ENCODE results near the gene MVB12B.

MVB12B gene

DNA sequence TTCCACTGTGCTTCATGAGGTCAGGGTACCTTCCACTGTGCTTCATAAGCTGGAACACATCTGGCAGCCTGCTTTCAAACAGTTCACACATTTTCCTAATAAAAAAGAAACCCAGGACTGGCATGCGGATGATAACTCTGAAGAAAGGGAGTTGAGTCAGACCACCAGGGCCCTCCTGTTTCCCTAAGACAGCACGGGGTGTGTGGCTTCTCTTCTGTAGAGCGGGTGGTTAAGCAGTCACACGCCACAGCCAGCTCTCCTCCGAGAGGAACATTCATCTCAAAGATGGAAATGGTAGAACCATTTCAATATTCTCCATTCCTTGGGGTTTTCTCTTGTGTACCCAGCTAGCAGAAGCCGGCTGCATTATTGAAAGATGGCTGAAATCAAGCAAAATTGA is 159.0 kb downstream of the MVB12B start:
- DNase-seq (ENCODE audit: low spot score) = no peak
- TF ChIP-seq, protein P1, sequence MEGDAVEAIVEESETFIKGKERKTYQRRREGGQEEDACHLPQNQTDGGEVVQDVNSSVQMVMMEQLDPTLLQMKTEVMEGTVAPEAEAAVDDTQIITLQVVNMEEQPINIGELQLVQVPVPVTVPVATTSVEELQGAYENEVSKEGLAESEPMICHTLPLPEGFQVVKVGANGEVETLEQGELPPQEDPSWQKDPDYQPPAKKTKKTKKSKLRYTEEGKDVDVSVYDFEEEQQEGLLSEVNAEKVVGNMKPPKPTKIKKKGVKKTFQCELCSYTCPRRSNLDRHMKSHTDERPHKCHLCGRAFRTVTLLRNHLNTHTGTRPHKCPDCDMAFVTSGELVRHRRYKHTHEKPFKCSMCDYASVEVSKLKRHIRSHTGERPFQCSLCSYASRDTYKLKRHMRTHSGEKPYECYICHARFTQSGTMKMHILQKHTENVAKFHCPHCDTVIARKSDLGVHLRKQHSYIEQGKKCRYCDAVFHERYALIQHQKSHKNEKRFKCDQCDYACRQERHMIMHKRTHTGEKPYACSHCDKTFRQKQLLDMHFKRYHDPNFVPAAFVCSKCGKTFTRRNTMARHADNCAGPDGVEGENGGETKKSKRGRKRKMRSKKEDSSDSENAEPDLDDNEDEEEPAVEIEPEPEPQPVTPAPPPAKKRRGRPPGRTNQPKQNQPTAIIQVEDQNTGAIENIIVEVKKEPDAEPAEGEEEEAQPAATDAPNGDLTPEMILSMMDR (IDR thresholded peaks at IDR 0.05; ENCODE audit: extremely low read depth, insufficient read depth, missing control alignments) = no peak
- in situ Hi-C loops (cut with MboI; ENCODE audit: low pct_unique_long_range_greater_than_20kb, low sequenced_read_pairs, unreplicated experiment) = no loop called here

DNA sequence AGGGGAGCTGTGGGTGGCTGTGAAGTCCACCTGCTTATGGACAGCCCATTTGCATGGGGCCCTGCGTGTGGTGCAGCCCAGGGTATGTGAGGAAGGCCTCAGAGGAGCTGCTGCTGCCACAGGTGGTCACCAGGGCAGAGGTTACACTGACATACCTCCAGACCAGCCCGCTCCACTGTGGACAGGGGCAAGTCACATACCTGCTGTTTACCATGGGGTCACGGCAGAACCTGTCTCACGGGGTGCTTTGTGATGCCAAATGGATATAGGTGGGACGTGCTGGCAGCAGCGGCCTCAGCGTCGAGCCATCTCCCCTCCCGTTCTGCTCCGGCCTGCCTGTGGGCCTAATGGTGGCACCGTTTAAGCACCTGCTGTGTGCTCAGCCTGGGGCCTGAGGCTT is 159.6 kb downstream of the MVB12B start:
- TF ChIP-seq, protein P1 (IDR thresholded peaks at IDR 0.05; ENCODE audit: extremely low read depth, insufficient read depth, missing control alignments) = no peak
- in situ Hi-C loops (cut with MboI; ENCODE audit: low pct_unique_long_range_greater_than_20kb, low sequenced_read_pairs, unreplicated experiment) = no loop called here
- DNase-seq (ENCODE audit: low spot score) = no peak

DNA sequence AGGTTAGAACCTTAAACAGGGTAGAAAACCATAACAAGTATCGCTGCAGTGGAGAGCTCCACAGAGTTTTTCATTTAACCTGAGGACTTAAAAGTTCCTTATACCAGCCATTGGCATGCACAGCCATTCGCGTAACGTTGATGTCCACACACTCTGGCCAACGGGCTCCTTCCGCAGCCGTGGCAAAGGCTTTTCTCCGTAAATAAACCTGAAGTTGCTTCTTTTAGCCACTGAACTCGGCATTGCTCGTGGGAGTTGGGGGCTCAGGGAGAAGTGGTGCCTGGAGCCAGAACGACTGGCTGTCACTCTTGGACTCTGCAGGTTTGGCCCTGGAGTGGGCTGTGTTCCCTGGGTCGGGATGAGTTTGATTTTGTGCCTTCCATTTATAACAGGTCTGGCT is 161.2 kb downstream of the MVB12B start:
- in situ Hi-C loops (cut with MboI; ENCODE audit: low pct_unique_long_range_greater_than_20kb, low sequenced_read_pairs, unreplicated experiment) = no loop called here
- DNase-seq (ENCODE audit: low spot score) = no peak
- TF ChIP-seq, protein P1 (IDR thresholded peaks at IDR 0.05; ENCODE audit: extremely low read depth, insufficient read depth, missing control alignments) = no peak

DNA sequence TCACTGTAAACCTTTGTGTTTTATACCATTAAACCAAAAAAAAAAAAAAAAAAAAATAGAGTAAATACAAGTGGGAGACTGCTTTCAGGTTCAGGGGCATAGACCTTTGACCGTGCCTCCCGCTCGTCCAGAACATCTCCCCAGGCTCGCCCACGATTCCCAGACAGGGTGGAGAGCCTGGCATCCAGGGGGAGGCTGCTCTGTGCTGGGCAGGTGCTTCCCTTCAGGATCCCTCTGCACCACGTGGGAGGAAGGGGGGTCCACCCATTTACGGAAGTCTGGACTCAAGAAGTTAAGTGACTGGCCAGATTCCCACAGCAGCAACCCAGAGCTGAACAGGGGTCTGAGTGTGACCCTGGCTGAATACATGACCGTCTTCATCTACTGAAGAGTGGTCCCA is 161.7 kb downstream of the MVB12B start:
- TF ChIP-seq, protein P1 (IDR thresholded peaks at IDR 0.05; ENCODE audit: extremely low read depth, insufficient read depth, missing control alignments) = no peak
- in situ Hi-C loops (cut with MboI; ENCODE audit: low pct_unique_long_range_greater_than_20kb, low sequenced_read_pairs, unreplicated experiment) = no loop called here
- DNase-seq (ENCODE audit: low spot score) = no peak

- TF ChIP-seq, protein P1 (IDR thresholded peaks at IDR 0.05; ENCODE audit: extremely low read depth, insufficient read depth, missing control alignments) = no peak
- in situ Hi-C loops (cut with MboI; ENCODE audit: low pct_unique_long_range_greater_than_20kb, low sequenced_read_pairs, unreplicated experiment) = no loop called here
- DNase-seq (ENCODE audit: low spot score) = no peak
These were observed 162.3 kb downstream of the MVB12B start for GRCh38 chr9:126488881-126489404.

DNA sequence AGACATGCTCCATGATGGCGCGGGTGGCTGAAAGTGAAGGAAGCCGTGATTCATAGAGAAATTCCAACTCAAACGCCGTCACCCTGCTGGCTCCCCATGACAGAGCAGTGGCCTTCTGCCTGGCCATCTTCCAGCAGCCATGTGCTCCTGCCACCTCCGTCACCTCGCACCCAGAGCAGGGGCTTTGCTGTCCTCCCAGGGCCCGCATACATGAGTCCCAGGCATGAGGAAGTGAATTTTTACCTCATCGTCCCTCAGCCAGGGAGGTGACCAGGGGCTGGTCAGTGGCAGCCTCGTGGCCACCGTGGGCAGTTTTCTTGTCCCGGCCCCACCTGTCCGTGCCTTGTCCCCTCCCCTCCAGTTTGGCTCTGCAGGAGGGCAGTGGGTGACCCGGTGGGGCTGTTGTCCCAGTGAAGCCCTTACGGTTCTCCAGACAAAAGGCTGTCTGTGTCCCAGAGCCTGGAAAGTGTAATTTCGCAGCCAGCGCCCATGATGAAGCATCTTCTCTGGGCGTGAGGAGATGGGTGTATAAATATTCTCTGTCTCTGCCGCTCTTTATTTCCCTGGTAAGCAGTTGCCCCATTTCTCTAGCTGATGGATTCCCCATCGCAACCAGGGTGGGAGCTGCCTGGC is 163.1 kb downstream of the MVB12B start:
- DNase-seq (ENCODE audit: low spot score) = no peak
- TF ChIP-seq, protein P1 (IDR thresholded peaks at IDR 0.05; ENCODE audit: extremely low read depth, insufficient read depth, missing control alignments) = no peak
- in situ Hi-C loops (cut with MboI; ENCODE audit: low pct_unique_long_range_greater_than_20kb, low sequenced_read_pairs, unreplicated experiment) = no loop called here
